CD4-positive, alpha-beta T cell treated with Interleukin-4 for 1 hour (primary cell): ENCODE measurements around the gene WSCD1.

Experiments used
- DNase-seq, 2 donors: peaks; one replicate each; pipeline ENCODE4 v3.0.0-alpha.2; 2020 to 2022

WSCD1 gene

DNA sequence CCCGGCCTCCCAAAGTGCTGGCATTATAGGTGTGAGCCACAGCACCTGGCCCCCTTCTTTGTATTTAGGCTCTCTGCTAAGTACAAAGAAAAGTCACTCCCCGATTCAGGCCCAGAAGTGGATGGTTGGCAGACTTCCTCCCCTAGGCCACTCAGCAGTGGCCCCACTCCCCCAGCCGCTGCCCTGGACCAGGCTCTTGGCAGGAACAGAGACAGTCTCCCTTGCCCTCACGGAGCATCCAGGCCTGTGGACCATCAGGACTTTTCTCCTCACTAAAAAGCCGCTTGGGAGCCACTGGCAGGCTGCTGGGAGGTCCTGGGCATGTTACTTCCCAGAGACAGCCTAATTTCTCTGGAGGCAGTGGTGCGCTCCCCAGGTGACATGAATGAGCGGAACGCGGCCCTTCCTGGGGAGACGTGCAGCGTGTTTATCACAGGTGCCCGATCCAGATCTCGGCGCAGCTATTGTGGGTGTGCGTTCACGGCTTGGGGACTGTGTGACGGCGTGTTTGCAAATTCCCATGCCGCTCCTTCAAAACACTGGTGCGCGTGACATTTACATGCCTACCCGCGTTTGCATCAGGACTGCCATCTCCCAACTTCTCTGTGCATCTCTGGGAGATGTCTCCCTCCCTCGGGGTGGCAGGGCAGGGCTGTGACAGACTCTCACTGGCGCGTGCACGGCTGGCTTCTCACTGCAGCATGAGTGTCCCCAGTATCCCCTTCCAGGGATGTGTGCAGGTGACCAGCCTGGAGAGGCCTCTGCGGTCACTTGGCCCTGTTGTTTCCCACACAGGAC lies 16.6 kb downstream of the WSCD1 start:
- no peak for DNase-seq

DNA sequence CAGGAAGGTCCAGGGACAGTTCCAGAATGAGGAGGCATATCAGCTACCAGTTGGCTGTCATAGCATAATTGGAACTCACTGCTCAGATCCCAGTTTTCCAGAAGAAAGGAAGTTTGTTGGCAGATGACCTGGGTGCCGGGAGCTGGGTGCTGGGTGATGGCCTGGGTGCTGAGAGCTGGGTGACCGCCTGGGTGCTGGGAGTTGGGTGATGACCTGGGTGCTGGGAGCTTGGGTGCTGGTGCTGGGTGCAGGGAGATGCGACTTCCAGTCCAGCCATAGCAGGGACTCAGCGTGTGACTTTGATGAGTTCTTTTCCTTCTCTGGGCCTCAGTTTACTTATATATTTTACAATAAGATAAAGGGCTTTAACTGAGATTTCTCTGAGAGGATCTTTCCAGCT lies 18.0 kb downstream of the WSCD1 start:
- no peak for DNase-seq

DNA sequence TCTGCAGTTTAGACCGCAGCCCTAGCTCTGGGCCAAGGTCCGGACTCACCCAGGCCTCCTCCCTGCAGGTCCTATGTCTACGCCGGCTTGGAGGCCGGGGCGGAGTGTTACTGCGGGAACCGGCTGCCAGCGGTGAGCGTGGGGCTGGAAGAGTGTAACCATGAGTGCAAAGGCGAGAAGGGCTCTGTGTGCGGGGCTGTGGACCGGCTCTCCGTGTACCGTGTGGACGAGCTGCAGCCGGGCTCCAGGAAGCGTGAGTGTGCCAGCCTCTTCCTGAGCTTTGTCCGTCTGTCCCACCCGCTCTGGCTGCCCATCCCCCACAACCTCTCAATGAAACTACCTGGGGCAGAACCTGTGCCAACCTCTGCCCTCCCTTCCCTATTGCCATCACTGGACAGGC lies 20.1 kb downstream of the WSCD1 start:
- no peak for DNase-seq

DNA sequence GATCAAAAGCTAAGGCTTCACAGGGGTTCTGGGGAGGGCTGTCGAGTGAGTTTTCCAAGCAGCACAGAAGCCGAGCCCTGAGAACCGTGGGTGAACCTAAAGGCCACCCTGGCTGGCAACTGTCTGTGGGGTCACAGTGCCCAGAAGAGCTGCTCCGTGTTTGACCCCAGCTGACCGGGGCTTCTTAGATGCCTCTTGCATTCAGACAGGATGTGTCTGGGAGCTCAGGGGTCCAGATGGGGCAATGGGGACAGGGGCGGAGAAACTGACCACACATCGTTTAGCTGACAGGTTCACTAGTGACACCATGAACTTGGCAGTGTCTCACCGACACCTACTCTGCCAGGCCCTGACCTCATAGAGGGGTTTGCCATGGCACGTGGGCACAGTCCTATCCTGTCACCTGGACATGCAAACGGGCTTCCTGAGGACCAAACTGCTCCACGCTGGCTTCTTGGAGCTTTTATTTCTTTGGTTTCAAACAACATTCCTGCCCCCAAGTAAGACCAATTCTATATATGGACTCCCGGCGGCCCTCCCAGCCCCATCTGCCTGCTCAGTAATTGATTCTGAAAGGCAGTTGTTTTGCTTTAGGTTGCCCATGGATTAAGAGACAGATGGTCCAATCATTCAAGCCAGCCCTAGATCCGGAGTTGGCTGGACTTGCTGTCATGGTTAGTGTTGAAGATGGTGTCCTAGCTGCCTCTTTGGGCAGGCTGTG lies 22.2 kb downstream of the WSCD1 start:
- no peak for DNase-seq

DNA sequence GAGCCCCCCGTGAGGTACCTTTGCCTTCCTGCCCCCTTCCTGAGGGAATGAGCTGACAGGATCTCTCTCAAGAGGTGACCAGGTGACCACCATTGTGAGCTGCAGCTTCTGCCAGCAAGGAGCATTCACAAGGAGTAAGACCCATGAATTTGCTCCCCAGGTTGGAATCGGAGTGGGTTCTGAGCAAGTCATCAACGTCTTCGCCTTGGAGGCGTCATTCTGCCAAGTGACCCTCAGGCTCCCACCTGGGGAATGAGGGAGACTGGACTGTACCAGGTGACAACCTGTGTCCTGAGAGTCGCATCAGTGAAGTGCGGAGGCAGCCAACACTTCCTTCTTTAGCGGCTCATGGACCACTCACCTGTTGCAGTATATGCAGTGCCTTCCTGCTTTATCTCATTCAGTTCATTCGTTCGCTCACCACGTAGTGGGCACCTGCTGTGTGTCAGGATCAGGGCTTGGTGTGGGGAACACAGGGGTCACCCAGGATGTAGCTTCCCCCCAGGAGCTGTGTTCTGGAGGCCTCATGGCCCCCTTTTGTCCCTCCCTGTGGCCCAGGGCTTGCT lies 22.8 kb downstream of the WSCD1 start:
- DNase-seq, result no peak

DNA sequence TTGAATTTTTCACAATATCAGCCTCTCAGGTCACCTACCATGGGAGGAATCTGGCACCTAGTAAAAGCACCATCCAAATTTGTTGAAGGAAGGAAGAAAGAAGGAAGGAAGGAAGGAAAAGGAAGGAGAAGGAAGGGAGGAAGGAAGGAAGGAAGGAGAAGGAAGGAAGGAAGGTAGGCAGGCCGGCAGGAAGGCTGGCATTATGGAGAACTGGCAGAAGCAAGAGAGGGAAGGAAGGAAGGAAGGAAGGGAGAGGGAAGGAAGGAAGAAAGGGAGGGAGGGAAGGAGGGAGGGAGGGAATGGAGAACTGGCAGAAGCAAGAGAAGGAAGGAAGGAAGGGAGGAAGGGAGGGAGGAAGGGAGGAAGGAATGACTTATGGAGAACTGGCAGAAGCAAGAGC lies 24.3 kb downstream of the WSCD1 start:
- no peak for DNase-seq

DNA sequence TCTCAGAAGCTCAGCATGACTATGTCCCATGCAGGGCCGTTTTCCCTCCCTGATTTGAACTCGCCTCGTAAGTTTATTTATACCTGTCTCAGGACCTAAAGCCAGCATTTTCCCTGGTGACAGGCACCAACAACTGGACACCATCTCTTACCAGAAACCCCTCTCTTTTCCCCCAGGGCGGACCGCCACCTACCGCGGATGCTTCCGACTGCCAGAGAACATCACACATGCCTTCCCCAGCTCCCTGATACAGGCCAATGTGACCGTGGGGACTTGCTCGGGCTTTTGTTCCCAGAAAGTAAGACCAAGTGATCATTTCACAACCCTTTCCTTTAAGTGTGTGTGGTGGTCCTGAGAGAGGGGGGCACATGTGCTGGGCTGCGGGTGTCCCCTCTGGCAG lies 24.7 kb downstream of the WSCD1 start:
- no peak for DNase-seq

DNA sequence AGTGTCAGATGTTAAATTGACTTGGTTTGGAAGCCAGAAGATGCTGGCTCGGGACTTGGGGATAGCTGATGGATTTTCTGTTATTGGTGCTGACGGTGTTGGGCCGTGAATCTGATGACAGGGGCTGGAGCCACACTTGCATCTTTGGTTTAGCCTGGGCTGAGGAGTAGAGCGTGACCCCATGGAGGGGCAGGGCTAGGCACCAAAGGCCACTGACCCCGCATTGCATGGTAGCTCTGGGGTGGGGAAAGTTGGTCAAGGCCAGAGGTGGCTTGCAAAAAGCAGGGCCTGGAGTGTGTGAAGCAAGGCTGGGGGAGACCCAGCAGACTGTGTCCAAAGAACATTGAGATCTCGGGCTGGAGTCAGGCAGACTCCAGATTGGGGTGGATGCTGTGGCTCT lies 25.3 kb downstream of the WSCD1 start:
- no peak for DNase-seq

DNA sequence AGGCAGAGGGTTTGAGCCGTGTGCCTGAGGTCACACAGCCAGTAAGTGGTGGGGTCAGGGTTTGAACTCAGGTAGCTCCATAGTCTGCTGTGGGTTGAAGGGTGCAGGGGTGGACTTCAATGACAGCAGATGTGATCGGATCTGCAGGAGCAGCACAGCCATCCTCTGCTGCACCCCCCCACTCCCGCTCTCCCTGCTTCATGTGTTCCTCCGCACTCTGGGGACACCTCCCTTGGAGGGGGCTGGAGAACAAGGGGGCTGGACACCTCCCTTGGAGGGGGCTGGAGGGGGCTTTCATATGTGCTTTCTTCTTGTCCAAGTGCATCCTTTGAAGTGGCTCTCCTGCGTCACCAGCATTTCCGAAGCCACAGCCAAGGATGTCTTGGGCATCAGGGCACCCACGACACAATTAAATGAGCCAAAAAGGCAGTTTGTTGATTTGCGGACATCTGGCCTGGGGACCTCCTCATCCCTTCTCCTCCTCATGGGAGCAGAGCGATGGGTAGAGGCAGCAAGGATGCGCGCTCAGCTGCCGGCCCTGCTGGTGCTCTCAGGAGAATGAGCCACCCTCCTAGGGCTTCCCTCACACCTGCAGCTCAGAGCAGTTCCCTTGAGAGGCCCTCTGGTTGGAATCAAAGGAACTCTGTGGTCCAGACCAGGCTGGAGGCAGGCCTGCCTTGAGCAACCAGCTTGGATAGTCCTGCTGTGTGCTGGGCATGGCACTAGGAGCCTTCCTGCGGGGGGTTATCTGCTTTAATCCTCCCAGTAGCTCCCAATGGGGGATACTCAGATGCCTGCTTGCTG lies 26.2 kb downstream of the WSCD1 start:
- no peak for DNase-seq

DNA sequence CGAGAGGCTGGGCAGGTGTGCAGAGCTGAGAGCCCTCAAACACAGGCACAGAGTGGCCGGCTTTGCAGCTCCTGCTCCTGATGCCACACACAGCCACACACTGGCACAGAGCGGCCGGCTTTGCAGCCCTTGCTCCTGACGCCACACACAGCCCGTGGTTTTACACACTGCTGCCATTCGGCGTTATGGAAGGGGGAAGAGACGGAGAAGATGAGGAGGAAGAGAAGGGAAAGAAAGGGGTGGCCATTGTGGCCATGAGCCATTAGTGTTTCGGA lies 26.8 kb downstream of the WSCD1 start:
- DNase-seq, result no peak

DNA sequence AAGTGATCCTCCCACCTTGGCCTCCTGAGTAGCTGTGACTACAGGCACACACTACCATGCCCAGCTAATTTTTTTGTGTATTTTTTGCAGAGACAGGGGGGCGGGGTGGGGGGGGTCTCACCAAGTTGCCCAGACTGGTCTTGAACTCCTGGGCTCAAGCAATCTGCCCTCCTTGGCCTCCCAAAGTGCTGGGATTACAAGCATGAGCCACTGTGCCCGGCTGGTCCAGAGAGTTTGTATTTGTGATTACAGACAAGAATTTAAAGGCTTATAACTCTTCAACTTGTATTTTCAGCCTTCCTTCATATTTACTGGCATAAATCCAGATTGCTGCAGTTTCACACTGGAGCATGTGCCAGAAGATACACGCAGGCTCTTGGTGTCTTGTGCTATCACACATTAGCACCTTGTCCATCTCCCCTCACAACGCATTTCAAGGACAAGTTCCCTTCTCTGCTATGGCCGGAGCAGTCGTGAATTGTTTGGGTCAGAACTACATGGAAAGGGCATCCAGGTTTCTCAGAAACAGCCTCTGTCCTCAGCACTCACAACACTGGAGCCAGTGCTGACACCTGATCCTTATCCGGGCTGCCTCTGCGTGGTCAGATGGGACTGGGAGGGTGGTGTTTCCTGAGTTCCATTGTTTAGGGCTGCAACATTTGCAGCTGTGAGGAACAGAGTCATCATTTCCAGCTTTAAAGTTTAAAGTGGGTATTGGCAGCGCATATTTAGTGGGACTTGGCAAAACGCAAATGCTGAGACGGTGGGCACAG lies 28.1 kb downstream of the WSCD1 start:
- no peak for DNase-seq

DNA sequence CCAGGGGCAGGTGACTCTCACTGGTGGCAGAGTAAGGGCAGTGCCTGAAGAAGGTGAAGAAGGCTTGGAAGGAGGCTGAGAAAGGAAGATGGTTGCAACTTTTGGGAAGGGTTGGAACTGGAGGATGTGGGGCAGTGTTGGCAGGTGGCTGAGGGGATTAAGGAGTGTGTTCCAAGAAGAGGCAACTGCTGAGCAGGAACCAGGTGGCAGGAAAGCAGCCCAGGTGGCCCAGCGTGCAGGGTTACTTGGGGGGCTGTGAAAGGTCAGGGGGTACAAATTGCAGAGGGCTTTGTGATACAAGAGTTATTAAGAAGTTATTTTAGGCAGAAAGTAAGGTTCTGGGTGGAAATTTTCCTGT lies 28.6 kb downstream of the WSCD1 start:
- no peak for DNase-seq

DNA sequence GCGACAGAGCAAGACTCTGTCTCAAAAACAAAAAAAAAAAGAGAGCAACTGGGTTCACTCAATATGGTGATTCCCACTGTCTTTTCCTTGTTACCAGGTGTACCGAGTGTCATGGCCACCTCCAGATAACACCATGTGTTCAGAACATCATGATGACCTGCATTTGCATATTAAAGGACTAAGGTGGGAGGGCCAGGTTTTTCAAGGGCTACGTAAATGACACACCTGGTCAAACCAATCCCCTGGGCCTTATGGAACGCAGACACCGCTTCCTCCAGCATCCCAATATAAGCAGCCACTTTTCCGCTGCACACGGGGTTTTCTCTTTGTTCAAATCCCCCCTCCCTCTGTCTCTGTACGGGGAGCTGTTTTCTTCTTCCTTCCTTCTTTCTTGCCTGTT lies 29.3 kb downstream of the WSCD1 start:
- no peak for DNase-seq

DNA sequence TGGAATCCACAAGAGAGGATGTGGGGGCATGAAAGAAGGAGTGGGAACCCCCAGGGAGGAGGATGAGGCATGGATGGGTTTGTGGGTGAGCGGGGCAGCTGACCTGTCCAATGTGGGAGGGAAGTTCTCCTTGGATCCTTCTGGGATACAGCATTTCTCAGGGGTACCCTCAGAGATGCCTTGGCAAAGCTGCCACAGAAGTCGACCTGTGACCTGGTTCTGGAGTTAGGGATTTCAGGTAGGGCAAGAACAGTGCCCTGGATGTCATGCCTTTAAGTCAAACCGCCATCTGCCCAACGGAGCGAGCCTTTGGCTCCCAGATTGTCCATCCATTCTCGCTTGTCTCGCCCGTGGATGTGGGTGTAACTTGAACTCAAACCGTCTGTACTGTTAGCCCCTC lies 30.0 kb downstream of the WSCD1 start:
- no peak for DNase-seq

DNA sequence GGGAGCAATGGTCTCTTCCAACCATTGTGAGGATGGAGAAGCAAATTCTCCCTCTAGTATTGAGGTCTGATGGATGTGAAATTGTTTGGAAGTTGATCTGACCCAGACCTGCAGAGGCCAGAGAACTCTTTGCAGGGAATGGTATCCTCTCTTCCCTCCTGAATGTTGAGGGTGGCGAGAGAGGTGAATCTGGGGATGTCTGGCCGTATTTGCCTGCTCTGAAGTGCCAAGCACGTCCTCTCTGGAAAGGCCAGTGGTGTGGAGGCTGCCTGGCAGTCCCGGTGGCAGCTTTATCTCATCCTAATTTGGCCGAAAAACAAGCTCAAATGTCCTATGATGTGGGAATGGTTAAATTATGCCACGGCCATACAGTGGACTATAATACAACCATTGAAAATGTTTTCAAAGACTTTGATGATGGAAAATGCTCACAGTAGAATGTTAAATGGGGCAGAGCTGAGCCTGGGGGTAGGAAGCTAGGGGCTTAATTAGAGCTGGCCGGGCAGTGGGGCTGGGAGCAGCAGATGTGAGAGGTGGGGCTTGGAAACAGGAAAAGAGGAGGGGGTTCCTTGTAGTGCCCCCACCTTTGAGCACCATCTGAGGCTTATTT lies 30.8 kb downstream of the WSCD1 start:
- DNase-seq, result no peak

DNA sequence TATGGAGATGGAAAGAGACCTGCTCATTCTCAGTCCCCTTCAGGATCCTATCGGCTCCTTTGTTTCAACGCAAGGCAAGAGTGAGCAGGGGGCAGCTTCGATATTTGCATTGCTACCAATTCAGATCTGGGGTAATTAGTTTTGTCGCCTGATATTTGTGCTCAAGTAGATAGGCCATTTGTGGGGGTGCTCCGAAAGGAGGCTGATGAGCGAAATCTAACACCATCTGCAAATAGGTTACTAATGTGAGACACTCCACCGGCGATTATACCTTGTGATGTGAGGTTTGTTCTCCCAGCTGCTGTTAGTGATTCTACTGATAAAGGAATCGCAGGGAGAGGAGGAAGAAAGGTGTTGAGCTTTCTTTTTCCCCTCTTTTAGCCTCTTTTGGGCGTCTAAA lies 31.5 kb downstream of the WSCD1 start:
- DNase-seq, result no peak

DNA sequence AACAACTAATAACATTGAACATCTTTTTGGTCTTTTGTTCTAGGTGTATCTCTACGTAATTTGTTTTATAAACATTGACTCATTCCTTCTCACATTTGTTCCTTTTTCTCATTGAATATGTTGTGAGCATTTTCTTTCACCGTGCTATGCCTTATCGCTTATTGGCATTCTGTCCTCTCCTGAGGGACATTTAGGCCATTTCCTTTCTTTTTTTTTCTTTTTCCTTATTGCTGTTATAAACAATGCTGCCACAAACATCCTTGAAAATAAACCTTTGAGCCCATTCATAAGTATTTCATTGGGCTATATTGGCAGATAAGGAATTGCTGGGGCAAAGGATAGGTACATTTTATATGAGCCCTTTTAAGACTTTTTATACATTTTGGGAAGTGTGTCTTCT lies 32.4 kb downstream of the WSCD1 start:
- DNase-seq, result no peak

DNA sequence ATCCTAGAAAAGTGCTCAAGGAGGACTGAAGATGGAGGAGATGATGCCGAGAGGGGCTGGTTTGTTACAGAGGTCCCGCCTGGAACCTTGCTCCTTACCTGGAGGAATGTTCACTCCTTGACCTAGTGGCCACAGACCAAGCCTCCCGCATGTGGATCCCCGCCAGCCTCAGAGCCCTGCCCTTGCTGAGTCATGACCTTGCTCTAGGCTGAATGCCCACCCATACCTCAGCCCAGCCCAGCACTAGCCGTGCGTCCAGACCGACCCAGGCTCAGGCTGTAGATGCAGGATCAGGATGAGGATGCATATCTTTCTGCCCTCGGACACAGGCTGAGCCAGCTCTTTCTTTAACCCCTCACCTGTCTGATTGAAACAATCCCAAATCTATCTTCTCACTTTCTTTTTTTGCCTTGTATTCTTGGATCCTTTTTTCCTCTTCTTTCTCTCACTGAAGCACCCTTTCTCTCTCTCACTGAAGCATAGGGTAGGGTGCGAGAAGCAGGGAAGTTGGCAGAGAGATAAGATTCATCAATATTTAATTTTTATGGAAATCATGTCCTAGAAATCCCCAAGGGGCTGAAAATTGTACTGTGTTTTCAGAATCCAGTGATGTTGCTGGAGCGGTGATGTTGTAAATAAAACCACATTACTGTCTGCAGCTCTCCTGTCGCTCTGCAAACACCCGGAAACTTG lies 34.9 kb downstream of the WSCD1 start:
- DNase-seq, result no peak

DNA sequence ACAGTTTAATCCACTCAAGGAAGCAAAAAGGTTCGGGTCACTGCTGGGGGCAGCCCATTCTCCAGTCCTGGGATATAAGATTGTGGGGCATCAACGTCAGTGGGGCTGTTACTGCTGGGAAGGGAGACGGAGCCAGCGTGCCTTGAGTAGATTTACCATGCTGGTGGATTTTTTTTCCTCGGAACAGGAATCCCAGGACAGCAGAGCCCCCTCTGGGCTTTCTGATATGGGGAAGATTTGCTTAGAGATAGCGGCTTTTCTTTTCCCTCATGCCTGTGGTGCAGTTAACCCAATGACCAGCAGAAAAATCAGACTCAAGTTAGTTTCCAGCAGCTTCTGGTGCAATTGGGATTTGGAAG lies 35.4 kb downstream of the WSCD1 start:
- DNase-seq, result no peak

DNA sequence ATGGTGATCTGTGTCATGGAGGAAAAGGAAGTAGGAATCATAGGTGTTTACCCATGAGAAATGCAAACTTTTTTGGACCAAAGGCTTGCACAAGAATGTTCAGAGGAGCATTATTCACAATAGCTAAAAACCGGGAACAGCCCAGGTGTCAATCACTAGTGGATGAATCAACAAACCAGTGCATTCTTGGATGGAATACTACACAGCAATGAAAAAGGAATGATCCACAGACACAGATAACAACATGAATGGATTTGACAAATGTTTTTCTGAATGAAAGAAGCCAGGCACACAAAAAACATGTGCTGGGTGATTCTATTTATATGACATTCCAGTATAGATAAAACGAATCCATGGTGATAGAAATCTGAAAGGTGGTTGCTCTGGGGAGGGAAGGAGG lies 36.0 kb downstream of the WSCD1 start:
- DNase-seq, result no peak

DNA sequence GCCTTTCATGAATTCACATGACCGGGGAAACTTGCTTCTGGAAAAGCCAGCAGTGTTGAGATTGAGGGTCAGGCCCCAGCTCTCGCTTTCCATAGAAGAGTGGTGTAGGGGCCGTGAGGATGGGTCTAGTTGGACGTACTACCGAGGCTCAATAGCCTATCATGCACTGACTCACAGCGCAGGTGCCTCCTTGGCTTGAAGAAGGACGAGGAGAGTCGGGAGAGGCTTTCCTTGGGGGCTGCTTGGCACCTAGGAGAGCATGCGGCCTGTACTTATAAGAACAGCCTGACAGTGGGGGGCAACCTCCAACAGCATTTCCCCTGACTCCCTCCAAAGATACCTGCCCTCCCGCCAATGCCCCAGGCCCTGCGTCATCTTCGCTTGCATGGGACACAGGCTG lies 37.6 kb downstream of the WSCD1 start:
- DNase-seq, result no peak

DNA sequence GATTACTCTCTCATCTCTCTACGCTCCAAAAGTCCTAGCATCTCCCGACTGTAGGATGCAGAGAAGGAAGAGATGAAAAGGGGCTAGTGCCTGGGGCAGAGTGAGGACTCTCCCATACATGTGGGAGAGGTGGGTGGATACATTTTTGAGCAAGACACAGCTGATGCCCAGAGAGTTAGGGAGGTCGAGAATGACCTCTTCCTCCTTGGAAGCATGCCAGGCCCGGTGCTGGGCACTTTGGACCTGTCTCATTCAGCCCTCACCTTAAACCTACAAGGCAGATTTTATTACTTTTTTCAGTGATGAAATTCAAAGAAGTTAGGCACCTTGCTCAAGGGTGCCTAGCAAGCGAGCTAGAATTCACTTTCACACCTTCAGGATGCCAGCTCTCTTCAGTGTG lies 38.2 kb downstream of the WSCD1 start:
- no peak for DNase-seq
